GM21360 (cell line): Measurements from ENCODE around the gene OXLD1.
"Not testable (repeated sequence)": the region's sequence is repeated elsewhere in the genome, so short reads cannot be mapped to it uniquely, and the experiment has no call there.

ENCODE experiments used
- ATAC-seq: cut with Tn5 transposase; IDR thresholded peaks from one replicate; pipeline ENCODE4 v1.9.1; 2021; ENCODE audit warnings: mild to moderate bottlenecking, moderate library complexity; ENCODE audit not compliant: unreplicated experiment

Gene OXLD1

DNA sequence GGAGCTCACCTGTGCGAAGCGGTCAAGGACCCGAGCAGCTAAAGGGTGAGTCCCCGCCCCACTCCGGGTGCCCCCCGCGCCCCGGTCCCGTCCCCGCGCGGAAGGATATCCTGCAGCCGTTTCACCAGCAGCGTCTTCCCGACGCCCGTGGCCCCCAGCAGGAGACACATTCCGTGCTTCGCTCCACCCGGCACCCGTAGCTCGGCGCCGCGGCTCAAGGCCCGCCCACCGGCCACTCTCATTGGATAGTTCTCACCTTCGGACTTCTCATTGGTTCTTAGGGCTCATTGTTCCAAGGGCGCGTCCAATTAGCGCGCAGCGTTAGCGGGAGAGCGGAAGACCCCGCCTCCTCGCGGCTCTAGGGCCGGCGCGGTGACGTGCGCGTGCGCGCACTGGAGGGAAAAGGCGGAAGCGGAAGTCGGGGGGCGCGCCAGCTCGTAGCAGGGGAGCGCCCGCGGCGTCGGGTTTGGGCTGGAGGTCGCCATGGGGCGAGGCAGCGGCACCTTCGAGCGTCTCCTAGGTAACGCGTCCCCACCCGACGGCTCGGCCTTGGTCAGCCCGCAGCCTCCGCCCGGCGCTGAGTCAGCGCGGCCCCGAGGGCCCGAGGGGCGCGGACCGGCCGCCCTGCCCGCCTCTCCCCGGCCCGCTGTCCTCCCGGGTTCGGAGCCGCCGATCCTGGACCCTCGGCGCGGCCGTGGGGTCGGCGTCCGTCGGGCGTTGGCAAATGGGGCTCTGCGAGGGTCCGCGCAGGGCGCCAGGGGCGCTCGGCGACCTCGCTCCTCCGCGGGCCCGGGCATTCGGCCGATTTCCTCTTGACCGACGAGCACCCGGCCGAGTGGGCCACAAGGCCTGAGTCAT, 17.4 kb upstream of the OXLD1 start, which contains the start of the genes ARL16 and HGS:
ARL16 (minus strand) TSS at position 214 of the 858 bp plus-strand sequence; CDS start at position 170, 44 bp downstream.
HGS (plus strand) TSS at position 428 of the 858 bp plus-strand sequence; CDS start at position 484, 56 bp downstream.
- ATAC-seq = peak; percentile 88

DNA sequence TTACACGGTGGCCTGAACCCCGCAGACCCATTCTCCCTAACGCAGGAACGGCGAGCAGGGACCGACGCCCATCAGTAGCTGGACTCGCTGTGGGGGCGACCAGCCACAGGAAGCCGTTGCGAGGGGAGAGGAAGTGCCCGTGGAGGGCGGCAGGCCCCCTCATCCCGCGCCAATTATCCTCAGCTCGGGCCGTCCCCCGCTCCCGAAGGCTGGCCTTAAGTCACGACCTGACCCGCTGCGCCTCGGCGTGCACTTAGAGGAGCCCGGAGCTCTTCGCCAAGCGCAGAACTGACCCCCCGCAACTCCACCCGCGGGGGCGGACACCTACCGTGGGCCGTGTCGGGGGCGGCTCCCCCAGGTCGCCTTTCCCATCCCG, 16.8 kb upstream of the OXLD1 start:
- peak; percentile 20 for ATAC-seq

DNA sequence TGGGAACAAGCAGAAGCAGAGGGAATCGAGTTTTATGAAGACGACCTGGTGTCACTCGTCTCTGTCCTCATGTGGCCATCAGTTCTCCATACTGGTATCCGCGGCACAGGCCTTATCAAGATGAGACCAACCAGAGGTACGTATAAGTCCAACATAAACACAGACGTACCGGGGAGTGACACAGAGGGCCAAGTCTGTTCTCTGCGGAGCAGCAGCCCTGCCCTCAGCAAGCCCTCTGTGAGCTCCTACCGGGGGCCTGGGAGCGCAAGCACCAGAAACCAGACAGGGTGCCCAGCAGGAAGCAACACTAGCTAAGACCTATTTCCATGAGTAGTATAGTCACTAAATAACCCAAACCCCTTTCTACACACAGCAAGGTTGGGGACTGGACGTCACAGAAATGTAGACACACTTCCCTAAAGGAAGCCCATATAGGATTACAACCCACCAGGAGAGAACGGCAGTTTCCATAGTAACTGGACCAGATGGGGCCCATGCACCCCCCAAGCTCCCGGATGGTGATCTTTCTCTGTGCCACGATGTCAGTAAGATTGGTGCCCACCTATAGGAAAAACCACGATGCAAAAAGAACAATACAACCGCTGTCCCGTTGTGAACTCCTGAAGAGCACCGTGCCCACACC, 16.3 kb upstream of the OXLD1 start:
- ATAC-seq = no peak

DNA sequence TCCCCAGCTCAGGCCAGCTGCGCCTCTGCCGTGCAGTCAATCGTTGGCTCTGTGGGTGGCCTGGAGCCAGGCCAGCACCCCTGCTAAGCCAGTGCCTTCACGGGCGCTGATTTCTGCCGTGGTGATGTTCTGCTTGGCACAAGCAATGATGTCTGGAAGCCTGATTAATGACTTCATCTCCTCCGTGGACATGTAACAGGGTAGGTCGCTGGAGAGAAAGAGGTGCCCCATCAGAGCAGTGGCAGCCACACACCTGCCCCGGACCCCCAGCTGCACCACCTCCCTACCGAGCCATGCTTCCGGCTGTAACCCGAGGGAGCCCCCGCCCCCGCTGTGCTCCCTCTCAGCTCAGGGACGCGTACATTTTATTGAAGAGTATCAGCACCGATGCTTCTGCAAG, 15.3 kb upstream of the OXLD1 start:
- ATAC-seq = no peak

DNA sequence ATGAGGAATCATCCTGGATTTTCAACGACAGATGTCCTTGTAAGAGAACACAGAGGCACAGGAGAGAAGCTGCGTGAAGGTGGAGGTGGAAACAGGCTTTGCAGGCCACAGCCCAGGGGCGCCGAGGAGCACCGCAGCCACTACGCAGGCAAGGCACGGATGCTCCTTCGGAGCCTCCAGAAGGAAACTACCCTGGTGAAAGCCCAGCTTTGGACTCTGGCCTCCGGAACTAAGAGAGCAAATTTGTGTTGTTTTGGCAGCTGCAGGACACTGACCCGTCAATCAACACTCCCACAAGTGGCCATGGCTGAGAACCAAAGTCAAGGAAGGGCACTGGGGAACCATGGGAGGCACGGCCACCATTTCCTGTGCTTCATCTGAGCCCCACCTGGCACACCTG, 13.7 kb upstream of the OXLD1 start:
- ATAC-seq = no peak

DNA sequence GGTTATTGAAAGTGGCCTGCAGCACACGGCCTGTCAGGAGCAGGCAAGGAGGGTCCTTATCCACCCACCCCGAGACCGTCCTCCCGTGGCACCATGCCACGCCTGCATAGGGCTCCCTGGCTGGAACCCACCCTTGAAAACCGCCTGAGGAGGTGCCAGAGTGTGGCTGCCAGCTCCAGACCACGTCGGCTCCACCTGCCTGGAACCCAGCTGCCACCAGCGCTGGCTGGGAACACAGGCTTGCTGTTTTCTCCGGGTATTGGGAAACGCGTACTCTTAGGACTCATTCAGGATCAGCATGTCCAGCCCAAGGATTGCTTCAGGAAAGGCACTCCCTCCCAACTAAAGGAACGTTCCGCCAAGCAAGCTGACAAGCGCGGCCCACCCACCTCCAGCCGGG, 10.5 kb upstream of the OXLD1 start:
- no peak for ATAC-seq

DNA sequence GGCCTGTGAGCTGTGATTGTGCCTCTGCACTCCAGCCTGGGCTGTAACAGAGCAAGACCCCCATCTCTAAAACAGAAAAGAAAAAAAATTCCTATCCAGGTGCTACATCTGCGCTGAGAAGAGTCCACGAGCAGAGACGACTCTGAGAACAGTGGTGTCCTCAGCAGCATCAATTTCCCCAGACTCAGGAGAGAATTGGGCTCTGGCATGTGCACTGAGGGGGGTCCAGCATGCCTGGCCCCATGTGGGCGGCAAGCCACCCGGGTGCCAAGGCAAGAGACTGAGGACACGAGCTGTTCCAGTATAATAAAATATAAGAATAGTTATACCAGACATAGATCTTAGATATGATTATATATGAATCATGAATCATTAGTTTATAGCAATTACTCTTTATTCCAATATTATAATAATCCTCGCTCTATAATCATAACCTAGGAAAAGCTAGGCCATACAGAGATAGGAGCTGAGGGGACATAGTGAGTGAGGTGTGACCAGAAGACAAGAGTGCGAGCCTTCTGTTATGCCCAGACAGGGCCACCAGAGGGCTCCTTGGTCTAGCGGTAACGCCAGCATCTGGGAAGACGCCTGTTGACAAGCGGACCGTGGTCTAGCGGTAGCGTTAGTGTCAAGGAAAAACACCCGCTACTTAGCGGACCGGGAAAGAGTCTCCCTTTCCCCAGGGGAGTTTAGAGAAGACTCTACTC, 9.3 kb upstream of the OXLD1 start:
- not testable (repeated sequence) for ATAC-seq

DNA sequence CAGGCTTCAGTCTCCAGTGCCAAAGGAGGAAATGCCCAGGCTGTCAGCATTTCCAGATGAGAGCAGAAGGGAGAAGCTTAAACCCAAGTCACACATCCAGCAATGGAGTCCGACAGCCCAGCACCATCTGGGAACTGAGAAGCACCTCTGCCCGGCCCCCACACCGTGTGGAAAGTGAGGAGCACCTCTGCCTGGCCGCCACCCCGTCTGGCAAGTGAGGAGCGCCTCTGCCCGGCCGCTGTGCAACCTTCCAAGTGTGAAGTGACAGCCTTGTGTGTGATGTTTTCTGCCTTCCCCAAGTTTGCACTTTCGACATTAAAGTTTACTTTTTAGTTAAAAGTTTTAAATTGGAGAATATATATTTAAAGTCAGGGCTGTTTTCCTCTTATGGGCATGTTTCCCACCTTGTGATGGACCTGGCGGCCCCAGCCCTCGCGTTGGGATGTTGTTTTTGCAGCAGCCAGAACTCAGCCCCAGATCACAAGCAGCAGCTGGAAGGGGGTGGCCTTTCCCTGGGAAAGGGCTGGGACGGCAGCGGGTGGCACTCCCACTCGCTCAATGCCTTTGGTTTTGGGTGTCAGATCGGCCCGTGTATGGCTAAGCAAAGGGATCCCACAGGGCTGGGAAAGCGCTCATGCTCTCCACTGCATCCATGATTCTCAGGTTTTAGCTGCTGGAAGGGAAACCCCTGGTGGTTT, 7.3 kb upstream of the OXLD1 start:
- ATAC-seq = no peak

DNA sequence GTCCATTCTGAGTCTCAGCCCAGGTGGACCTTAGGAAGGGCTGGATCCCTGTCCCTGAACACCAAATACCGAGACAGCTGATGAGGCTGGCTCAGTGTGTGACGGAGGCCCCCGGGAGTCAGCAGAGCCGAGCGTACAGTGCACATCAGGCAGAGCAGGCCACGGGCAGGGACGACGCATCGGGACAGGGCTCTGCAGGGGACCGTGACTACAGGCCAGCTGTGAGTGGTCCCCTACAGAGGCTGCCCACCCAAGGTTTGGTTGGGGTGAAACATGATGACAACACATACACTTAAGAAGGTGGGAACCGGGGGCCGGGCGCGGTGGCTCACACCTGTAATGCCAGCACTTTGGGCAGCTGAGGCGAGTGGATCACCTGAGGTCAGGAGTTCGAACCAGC, 6.5 kb upstream of the OXLD1 start:
- no peak for ATAC-seq

DNA sequence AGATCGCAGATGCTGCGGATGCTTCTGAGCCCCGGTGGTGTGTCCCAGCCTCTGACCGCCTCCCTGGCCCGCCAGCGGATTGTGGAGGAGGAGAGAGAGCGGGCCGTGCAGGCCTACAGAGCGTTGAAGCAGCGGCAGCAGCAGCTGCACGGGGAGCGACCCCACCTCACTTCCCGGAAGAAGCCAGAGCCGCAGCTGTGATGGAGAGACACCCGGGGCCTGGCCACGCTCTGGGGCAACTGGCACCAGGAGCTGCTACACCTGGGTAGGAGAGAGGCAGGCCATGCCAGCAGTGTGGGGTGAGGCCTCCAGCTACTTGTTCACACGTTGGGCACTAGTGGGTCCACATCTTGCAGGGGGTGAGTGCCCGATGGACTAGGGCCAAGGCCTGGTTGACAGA, 6.1 kb upstream of the OXLD1 start:
- ATAC-seq = no peak

DNA sequence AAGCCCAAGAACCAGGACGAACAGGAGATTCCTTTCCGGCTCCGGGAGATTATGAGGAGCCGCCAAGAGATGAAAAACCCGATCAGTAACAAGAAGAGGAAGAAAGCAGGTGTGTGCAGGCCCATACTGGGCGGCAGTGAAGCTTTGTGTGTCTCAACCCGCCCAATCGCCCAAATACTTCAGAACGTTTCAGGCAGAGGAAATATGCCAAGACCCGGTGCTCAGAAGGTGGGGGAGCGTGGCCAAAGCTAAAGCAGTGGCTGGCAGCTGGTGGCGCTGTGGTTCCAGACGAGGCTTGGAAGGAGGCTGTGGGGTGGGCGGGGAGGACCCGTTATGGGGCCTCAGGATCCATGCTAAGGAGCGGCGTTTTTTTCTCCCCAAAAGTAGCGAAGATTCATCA, 1.3 kb upstream of the OXLD1 start:
- ATAC-seq = no peak

DNA sequence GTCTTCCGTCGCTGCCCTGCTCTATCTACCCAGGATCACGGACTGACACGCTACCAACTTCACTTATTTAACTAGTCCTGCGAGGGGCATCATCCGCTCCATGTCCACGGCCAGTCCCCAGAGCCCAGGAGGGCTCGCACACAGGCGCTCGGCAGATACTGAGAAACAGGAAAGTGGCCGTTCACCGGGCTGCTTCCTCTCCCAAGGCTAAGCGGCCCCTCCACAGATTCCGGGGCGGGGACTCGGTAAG, 388 bp downstream of the OXLD1 start:
- ATAC-seq = peak; percentile 28

DNA sequence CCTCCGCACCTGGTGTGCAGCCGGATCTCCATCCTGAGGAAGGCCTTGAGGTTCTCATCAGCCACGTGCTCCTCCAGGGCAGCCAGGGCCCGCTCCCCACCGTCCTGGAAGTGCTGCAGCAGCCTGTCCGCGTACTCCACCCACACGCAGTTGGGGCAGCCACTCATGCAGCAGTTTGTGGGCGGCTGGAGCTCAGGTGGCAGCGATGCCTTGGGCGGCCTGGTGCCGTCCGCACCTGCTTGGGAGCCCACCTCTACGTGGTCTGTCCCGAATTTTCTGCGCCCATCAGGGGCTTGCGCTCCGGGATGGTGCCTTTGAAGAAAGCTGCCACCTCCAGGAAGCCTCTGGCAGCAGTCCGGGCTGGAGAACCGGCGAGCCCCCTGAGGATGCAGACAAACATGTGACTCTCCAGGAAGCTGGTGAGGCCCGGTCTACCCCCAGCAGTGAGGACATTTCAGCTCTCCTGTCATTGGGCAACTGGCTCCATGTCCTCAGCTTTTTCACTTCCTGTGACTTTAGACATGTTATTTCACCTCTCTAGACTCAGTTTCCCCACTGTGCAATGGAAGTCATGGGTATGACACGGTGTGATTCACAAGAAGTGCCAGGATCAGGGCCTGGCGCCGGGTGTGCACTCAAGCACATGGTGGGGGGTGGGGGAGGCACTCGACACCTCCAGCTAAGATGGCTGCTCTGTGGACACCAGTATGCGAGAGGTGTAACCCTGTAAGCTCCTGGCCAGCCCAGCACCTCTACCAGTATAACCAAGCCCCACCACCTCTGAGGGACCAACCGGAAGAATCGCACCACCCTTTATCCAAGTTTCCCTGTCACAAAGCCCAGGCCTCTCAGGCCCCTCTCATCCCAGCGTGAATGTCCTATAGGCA, 957 bp downstream of the OXLD1 start:
- ATAC-seq = no peak

DNA sequence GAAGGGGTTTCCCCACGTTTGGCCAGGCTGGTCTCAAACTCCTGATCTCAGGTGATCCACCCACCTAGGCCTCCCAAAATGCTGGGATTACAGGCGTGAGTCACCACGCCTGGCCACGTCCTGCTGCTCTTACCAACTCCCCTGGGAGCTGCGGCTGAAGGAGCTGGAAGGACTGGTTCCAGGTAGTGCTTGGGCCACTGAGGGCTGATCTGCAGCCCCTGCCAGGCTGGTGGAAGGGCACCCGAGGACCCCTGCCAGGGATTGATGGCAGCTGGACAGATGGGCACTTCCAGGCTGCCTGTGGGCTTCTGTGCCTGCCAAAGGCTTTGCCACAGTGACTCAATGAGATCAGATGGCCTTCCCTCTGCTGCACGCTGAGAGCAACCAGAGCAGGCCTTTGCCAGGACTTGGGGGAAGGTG, 2.3 kb downstream of the OXLD1 start:
- no peak for ATAC-seq

DNA sequence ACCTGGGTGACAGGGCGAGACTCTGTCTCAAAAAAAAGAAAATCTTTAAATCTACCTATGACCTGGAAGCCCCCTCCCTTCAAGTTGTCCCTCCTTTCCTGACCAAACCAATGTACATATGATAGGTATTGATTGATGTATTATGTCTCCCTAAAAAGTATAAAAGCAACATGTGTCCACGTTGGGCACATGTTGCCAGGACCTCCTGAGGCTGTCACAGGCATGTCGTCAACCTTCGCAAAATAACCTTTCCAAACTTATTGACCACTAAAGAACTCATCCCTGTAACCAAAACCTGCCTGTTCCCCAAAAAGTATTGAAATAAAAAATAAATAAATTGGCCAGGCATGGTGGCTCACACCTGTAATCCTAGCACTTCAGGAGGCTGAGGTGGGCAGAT, 4.4 kb downstream of the OXLD1 start:
- no peak for ATAC-seq

DNA sequence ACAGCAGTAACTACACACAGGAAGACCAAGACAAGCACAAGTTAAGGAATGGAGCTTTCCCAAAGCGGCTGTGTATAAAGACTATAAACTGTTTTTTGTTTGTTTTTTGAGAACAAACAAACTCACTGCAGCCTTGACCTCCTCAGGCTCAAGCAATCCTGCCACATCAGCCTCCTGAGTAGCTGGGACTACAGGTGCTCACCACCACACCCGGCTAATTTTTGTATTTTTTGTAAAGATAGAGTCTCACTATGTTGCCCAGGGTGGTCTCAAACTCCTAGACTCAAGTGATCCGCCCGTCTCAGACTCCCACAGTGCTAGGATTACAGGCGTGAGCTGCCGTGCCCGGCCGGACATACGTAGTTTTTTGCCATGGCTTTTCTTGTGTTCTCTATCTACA, 6.0 kb downstream of the OXLD1 start:
- no peak for ATAC-seq

DNA sequence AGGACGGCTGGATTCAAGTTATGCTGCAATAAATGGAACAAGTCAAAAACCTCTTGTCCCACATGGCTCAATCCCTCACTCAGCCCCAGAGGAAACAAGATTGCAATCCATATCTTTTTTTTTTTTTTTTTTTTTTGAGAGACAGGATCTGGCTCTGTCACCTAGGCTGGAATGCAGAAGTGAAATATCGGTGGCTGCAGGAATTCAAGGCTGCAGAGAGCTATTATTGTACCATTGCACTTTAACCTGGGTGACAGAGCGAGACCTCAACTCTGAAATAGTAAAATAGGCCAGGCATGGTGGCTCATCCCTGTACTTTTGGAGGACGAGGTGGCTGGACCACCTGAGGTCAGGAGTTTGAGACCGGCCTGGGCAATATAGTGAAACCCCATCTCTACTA, 7.4 kb downstream of the OXLD1 start:
- no peak for ATAC-seq

DNA sequence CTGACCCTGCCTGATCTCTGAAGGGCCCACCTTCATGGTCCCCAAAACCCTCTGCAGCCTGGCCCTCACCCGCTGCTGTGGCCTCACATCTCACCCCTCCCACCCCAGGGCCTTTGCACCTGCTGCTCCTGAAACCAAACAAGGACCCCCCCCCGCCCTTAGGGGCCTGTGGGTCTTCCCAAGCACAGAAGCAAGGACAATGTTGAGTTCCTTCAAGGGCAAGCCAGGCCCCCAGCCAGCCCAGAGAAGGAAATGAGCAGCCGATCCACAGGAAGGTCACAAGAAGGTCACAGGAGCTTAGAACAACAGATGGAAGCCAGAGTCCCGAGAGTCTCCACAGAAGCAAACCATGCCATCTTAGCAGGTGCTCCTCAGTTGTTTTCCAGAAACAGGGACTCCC, 9.6 kb downstream of the OXLD1 start:
- ATAC-seq = no peak

DNA sequence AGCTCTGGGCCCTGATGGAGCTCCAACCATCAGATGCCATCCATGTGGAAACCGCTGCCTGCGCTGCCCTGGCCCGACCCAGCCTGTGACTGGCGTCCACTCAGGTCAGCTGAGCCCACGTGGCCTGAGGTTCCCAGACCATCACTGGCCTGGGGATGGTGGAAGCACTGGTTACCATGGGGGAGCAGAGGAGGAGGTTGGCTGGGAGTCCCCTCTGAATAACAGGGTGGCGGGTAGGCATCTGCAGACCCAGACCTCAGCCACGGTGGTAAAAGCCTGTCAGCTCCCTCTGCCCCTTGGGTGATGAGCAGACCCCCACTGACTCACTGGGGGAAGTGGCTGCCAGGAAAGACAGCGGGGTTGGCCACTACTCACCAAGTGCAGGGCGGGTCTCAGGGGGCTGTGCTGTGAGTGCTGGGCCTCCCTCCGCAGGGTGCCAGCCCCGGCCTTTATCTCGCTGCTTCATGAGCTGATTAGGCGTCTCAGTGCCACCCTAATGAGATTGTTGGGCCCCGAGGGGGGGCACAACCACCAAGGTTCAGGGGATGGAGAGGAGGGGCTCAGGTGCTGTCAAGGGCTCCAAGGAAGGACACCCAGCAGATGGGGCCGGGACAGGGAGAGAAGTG, 10.2 kb downstream of the OXLD1 start, which contains the start of gene PDE6G:
PDE6G (minus strand) TSS at position 425 of the 626 bp plus-strand sequence. CDS start 3,237 bp downstream, outside the sequence.
- ATAC-seq = no peak
